ENCODE measurements around the gene FBXL22.

Gene FBXL22

GRCh38 chr15:63556246-63556645 lies 40.9 kb upstream of the FBXL22 start:
- Histone ChIP-seq H3K36me3 (peaks cover 35% of the 10 kb centered on the region), H3K4me1 (peaks cover 19% of the 10 kb centered on the region)
- DNase-seq: no peak

GRCh38 chr15:63556736-63557135 lies 40.5 kb upstream of the FBXL22 start:
- Histone ChIP-seq H3K27me3 (no peaks in the 10 kb centered on the region), H3K4me3 (ENCODE audit: low read depth, low read length) (no peak overlapping the region), H3K9me3 (no peaks in the 10 kb centered on the region), H3K36me3 (peaks cover 39% of the 10 kb centered on the region), H3K4me1 (peaks cover 18% of the 10 kb centered on the region)
- no peak for DNase-seq
- no peak for TF ChIP-seq CTCF (IDR thresholded peaks at IDR 0.05; ENCODE audit: low read depth, low read length)

More at GRCh38 chr15:63556246-63556645, 40.9 kb upstream of the FBXL22 start:
- Histone ChIP-seq H3K4me3 (ENCODE audit: low read depth, low read length) (no peak overlapping the region), H3K9me3 (no peaks in the 10 kb centered on the region), H3K27me3 (no peaks in the 10 kb centered on the region)
- no peak for TF ChIP-seq CTCF (IDR thresholded peaks at IDR 0.05; ENCODE audit: low read depth, low read length)

GRCh38 chr15:63559753-63560152 lies 37.4 kb upstream of the FBXL22 start:
- Histone ChIP-seq H3K4me3 (ENCODE audit: low read depth, low read length) (no peak overlapping the region), H3K4me1 (no peaks in the 10 kb centered on the region), H3K9me3 (no peaks in the 10 kb centered on the region), H3K27me3 (no peaks in the 10 kb centered on the region), H3K36me3 (peaks cover 63% of the 10 kb centered on the region)
- no peak for DNase-seq
- no peak for TF ChIP-seq CTCF (IDR thresholded peaks at IDR 0.05; ENCODE audit: low read depth, low read length)

- Histone ChIP-seq H3K9me3 (no peaks in the 10 kb centered on the region), H3K27me3 (no peaks in the 10 kb centered on the region), H3K36me3 (peaks cover 65% of the 10 kb centered on the region), H3K4me3 (ENCODE audit: low read depth, low read length) (no peak overlapping the region), H3K4me1 (no peaks in the 10 kb centered on the region)
- no peak for TF ChIP-seq CTCF (IDR thresholded peaks at IDR 0.05; ENCODE audit: low read depth, low read length)
- DNase-seq: no peak
Observed at GRCh38 chr15:63560741-63561448, 36.3 kb upstream of the FBXL22 start.

GRCh38 chr15:63564093-63564492 lies 33.1 kb upstream of the FBXL22 start:
- no peak for DNase-seq

More at GRCh38 chr15:63564093-63564492, 33.1 kb upstream of the FBXL22 start:
- H3K4me3 ChIP-seq (ENCODE audit: low read depth, low read length): no peak overlapping the region
- H3K36me3 ChIP-seq: peaks cover 58% of the 10 kb centered on the region
- H3K4me1 ChIP-seq: no peaks in the 10 kb centered on the region
- TF ChIP-seq CTCF (IDR thresholded peaks at IDR 0.05; ENCODE audit: low read depth, low read length): no peak
- no peaks in the 10 kb centered on the region for H3K9me3 ChIP-seq
- no peaks in the 10 kb centered on the region for H3K27me3 ChIP-seq
